ENCODE data around the gene HSD3B2.
"Not testable (repeated sequence)": the region's sequence is repeated elsewhere in the genome, so short reads cannot be mapped to it uniquely, and the experiment has no call there.

HSD3B2 gene

DNA sequence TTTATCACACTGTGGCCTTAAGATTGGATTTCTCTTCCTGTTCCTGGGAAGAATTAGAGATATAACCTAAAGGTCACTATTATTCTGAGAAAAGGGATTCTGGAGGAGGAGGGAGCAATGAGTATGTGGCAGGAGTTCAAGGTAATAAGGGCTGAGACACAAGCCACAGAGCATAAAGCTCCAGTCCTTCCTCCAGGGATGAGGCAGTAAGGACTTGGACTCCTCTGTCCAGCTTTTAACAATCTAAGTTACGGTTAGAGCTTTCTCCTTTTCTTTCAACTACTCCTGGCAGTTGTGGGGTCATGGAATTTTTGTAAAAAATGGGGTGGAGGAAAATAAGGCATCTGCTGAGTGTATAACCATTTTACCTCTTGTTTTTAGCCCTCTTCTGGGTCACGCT is at the start of gene HSD3B2:
HSD3B2 (plus strand) TSS at position 201 of the 400 bp plus-strand sequence. CDS start 270 bp downstream, outside the sequence.
- no peak for DNase-seq (ENCODE audit: low read depth, low spot score)

- DNase-seq (ENCODE audit: low read depth, low spot score): no peak
Measured at GRCh38 chr1:119366424-119366823, 48.5 kb upstream of the HSD3B2 start.

DNA sequence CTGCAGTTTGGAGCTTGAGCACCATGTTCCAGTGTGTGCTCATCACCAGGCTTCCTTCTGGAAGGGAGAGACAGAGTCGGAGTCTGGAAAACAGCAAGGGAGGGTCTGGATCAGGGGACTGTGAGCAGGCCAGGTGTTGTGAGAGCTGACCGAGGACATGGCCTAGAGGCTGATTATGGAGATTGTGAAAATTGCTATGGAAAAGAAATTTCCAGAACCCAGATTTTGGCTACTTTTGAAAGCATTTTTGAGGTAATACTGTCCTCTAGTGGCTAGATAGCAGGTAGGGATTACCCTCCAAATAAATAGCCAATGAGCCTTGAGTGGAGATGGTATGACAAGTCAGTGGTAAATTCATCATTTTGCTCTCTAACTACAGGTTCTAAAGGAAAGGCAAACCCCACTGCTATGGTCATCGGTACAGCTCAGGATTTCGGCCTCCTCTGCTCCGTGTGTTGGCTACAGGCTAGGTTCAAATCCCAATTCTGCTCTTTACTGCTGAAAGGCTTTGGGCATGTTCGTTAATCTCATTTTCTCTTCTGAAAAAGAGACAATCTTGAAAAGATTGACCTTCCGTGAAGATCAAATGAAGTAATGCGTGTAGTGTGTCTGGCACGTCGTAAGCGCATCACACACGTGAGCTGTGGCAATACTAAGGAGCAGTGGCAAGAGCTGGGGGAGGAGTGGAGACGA is 47.4 kb upstream of the HSD3B2 start:
- DNase-seq (ENCODE audit: low read depth, low spot score): peak; percentile 46

DNA sequence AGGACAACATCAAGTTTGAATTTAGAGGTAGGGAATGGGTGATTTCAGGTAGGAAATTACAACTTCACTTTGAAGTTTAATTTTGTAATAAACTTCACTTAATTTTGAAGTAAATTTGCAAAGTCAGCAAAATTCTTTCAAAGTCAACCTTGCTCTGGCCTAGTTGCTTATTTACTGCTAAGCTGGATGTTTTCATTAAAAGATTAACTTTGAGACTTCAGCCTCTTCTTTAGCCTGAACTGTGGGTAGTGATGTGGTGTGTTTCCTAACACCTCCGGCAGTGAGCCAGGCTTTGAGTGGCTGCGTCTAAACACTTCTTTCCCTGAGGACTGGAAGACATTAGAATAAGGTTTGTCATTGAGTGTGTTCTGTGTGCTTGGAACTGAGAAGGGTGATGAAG is 46.4 kb upstream of the HSD3B2 start, which contains the start of gene HAO2:
HAO2 (plus strand) TSS at position 232 of the 400 bp plus-strand sequence. CDS start 12,301 bp downstream, outside the sequence.
- no peak for DNase-seq (ENCODE audit: low read depth, low spot score)

DNA sequence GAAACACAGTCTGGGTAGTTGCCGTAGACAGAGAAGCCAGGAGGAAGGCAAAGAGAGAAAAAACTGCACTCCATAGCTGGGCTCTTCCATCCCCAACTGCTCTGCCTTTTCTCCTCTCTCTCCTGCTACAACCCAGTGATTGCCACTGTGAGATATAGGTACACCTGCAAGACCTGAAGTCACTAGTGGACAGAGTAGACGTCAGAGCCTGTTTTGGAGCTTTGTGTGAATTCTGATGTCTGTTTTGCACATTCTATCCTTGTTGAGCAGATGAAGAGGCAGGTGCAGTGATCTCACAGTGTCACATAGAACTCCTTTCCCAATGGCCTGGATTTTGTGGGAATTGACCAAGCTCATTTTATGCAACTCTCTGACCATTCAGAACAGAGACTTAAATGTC is 44.2 kb upstream of the HSD3B2 start:
- no peak for DNase-seq (ENCODE audit: low read depth, low spot score)

DNA sequence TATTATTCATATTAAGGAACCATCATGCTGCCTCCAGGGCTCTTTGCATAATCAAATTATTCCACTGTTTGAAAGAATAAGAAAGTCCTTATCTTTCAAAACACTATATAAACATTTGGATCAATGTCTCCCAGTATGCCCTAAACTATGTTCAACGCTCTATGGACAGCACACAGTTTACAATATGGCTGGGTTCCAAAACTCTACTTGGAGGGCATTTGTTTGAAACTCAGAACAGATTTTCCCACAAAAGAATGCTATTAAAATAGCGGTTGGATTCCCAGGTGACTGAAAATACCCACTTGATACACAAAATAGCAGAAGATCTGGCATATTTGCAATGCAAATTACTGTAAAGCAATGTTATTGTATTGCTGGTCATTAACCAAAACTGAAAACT is 43.1 kb upstream of the HSD3B2 start:
- no peak for DNase-seq (ENCODE audit: low read depth, low spot score)

DNA sequence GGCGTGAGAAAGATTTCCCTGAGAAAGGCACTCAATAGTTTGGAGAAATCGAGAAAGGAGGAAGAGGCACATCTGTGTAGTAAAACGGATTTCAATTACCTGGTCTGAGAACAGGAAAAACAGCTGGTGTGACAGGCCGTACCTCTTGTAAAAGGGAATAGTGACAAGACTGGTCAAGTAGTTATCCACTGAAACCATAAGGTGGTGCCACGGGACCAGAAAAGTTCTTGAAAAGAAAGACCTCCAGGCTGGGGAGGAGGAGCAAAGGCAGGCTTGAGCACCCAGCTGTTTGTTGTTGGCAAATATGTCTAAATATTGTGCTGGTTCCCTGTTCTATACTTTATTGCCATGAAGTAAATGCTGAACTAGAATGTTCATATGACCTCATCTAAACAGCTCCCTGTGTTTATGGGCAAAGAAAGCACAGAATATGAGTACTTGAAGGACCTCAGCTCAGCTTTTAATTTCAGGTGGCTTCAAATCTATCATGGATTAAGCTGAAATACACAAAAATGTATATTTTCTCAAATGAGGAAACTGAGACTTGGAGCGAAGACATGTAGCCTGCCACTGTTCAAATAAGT is 42.4 kb upstream of the HSD3B2 start:
- peak; percentile 76 for DNase-seq (ENCODE audit: low read depth, low spot score)

DNA sequence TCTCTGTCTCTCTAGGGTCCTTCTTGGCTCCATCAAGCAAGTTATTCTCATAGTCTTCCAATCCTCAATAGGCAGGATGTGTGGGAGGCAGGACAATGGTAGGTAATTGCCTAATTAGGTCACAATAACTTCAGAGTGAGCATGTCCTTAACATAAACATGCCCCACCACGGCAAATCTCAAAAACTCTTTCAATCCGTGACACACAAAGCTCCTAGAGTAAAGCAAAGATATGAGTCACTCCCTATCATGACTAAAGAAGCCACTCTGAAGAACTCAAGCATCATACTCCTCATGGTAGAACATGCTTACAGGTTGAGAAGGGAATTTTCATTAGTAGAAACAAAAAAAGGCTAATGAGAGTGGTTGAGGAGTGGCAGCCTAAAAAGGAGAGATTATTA is 41.5 kb upstream of the HSD3B2 start:
- DNase-seq (ENCODE audit: low read depth, low spot score): no peak

GRCh38 chr1:119374208-119374874 is 40.6 kb upstream of the HSD3B2 start:
- no peak for DNase-seq (ENCODE audit: low read depth, low spot score)

- DNase-seq (ENCODE audit: low read depth, low spot score): no peak
Measured at GRCh38 chr1:119375366-119375765, 39.6 kb upstream of the HSD3B2 start.

- no peak for DNase-seq (ENCODE audit: low read depth, low spot score)
Measured at GRCh38 chr1:119376594-119376993, 38.4 kb upstream of the HSD3B2 start.

- DNase-seq (ENCODE audit: low read depth, low spot score): not testable (repeated sequence)
Measured at GRCh38 chr1:119377594-119377993, 37.4 kb upstream of the HSD3B2 start.

GRCh38 chr1:119379117-119379516 is 35.8 kb upstream of the HSD3B2 start:
- DNase-seq (ENCODE audit: low read depth, low spot score): no peak

GRCh38 chr1:119380304-119380703 is 34.6 kb upstream of the HSD3B2 start:
- no peak for DNase-seq (ENCODE audit: low read depth, low spot score)

- DNase-seq (ENCODE audit: low read depth, low spot score): no peak
Measured at GRCh38 chr1:119380983-119381662, 33.8 kb upstream of the HSD3B2 start.

- no peak for DNase-seq (ENCODE audit: low read depth, low spot score)
Measured at GRCh38 chr1:119384591-119384990, 30.4 kb upstream of the HSD3B2 start.

DNA sequence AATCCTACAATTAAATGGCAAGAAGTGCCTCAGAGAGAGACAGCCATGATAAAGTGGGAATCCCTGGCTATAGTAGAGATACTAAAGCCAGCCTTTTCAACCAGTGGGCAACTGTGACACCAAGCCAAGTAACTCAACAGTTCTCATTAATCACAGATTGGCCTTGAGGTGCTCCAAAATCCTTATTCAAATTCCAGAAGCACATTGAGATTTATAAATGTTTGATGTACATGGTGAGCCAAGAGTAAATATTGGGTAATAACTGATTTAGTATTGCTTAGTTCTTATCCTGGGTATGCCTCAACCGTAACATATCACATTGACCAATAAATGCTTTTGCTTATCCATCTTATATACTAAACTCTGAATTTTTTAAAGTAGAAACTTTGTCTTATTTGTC is 29.3 kb upstream of the HSD3B2 start:
- no peak for DNase-seq (ENCODE audit: low read depth, low spot score)

DNA sequence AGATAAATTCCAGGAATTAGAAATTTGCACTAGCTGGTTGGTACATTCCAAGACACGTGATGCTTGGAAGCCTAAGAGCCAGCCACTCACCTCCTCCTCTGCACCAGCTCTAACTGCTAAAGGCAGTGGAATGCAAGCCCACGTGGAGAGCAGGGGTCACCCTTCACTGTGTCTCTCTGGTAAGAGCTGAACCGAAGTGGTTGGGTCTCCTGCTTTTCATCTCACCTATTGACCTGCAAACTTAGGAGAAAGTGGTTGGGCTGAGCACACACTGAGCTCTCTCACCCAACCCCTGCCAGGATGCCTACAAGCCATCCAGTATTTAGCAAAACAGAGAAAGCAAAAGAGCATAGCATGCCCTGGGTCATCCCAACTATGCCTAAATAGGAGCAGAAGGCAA is 27.1 kb upstream of the HSD3B2 start:
- peak; percentile 89 for DNase-seq (ENCODE audit: low read depth, low spot score)

DNA sequence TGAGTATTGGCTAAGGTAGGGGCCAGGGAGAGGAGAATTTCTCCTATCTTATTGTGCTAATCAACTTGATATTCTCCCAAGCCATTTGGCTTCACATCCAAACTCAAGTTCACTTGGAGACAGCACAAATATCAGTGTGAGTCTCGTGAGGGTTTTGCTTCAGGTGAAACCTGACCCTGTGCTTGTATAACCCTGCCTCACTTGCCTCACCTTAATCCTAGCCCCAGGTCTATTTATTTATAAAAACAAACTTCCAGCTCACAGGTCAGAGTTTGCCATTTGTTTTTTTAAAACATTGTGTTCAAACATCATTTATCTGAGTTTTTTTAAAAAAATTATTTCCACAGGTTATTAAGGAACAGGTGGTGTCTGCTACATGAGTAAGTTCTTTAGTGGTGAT is 26.5 kb upstream of the HSD3B2 start:
- no peak for DNase-seq (ENCODE audit: low read depth, low spot score)

DNA sequence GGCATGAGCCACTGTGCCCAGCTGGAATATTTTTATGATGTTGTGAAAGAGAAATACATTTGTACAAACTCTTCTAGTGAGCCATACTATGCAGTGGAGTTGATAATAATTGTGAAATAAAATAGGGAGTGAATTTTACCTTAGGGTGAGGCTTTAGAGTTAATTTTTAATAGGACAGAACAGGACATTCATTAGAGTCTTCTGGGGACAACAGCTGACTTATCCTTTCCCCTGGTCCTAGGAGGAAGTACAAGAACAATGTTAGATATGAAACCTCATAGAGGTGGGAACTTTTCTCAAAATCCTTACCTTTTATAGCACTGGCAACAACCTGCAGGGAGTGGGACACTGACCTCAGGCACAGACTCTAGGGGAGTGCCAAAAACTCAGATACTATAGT is 24.4 kb upstream of the HSD3B2 start:
- no peak for DNase-seq (ENCODE audit: low read depth, low spot score)

DNA sequence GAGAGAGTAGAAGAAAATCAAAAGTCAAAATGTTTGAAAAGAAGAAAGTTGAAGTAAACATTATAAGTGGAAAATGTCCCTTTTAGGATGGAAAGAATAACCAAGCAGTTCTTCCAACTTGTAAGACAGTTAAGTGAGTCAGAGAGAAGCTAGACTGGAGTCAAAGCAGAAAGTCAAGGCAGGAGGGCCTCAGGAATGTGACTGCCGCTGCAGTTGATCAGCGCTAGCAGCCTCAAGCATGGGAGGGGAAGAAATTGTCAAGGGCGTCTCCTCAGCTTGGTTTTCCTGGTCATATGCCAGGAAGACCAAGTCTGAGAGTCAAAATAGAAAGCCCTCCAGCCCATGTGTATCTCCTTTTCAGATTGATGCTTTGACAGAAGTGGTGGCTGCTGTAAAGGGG is 23.2 kb upstream of the HSD3B2 start:
- no peak for DNase-seq (ENCODE audit: low read depth, low spot score)

- no peak for DNase-seq (ENCODE audit: low read depth, low spot score)
Measured at GRCh38 chr1:119394085-119394484, 20.9 kb upstream of the HSD3B2 start.

All from ELF-1 (cell line).